Ectodermal cell (in vitro differentiated cells): Measurements from ENCODE around the gene ZNF45.
"Not testable (repeated sequence)": the region's sequence is repeated elsewhere in the genome, so short reads cannot be mapped to it uniquely, and the experiment has no call there.

Experiments used
- H3K27ac ChIP-seq: 2 replicates; pipeline ENCODE4 v1.7.0; 2013; ENCODE audit warnings: mild to moderate bottlenecking, low read depth, low read length; ENCODE audit not compliant: insufficient read depth, poor library complexity, severe bottlenecking
- H3K27me3 ChIP-seq: 2 replicates; pipeline ENCODE4 v1.7.0; 2013; ENCODE audit warnings: mild to moderate bottlenecking, low read length; ENCODE audit not compliant: insufficient read depth, control insufficient read depth, poor library complexity, severe bottlenecking
- H3K36me3 ChIP-seq: one replicate; pipeline ENCODE4 v1.7.0; 2013; ENCODE audit warnings: low read length; ENCODE audit not compliant: control insufficient read depth, insufficient read depth
- H3K4me1 ChIP-seq: one replicate; pipeline ENCODE4 v1.7.0; 2013; ENCODE audit warnings: low read length; ENCODE audit not compliant: control insufficient read depth, insufficient read depth
- H3K4me3 ChIP-seq: 2 replicates; pipeline ENCODE4 v1.7.0; 2013; ENCODE audit warnings: low read depth, low read length, control low read depth; ENCODE audit not compliant: insufficient read depth
- H3K9me3 ChIP-seq: 2 replicates; pipeline ENCODE4 v1.7.0; 2013; ENCODE audit warnings: mild to moderate bottlenecking, low read length, moderate library complexity; ENCODE audit not compliant: control insufficient read depth
- WGBS, 2 experiments: methylation state at CpG; one replicate each; pipeline ENCODE4 v1.1.7; 2013; ENCODE audit warnings: missing lambda C conversion rate in 2 of 2; 5-methylcytosine and 5-hydroxymethylcytosine counted together

Gene ZNF45

GRCh38 chr19:43883864-43884263, 51.2 kb downstream of the ZNF45 start, which contains the start of gene ZNF404:
ZNF404 (minus strand) TSS chr19:43883964.
- WGBS, 2 experiments, result 88 to 91% methylated on average over 2 of the region's 2 CpGs
- H3K27me3 ChIP-seq, result no peaks in the 10 kb centered on the region
- H3K36me3 ChIP-seq, result no peaks in the 10 kb centered on the region
- H3K4me1 ChIP-seq, result no peaks in the 10 kb centered on the region
- no peak within 1 kb of the TSS for H3K4me3 ChIP-seq
- H3K27ac ChIP-seq, result no peak within 1 kb of the TSS
- H3K9me3 ChIP-seq, result no peaks in the 10 kb centered on the region

DNA sequence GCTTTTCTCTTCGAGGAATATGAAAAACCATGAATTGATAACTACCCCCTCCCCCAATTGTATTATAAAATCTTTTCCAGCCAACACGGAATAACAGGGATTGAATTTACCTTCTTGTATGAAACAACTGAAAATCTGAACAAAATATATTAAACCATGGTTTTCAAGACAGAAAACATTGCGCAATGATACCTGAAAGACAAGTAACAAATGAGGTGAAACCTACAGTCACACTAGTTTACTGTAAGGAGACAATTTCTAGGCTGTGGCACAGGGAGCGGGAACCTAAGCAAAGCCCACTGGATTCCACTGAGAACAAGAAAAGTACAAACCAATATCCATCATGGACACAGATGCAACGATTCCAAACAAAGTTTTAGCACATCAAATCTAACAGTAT, 54.6 kb downstream of the ZNF45 start:
- Histone ChIP-seq H3K27me3 (no peaks in the 10 kb centered on the region), H3K4me1 (no peaks in the 10 kb centered on the region), H3K27ac (no peak overlapping the region), H3K9me3 (no peaks in the 10 kb centered on the region), H3K4me3 (no peak overlapping the region), H3K36me3 (no peaks in the 10 kb centered on the region)
- WGBS, 2 experiments, result 88 to 91% methylated on average over 5 of the region's 5 CpGs

DNA sequence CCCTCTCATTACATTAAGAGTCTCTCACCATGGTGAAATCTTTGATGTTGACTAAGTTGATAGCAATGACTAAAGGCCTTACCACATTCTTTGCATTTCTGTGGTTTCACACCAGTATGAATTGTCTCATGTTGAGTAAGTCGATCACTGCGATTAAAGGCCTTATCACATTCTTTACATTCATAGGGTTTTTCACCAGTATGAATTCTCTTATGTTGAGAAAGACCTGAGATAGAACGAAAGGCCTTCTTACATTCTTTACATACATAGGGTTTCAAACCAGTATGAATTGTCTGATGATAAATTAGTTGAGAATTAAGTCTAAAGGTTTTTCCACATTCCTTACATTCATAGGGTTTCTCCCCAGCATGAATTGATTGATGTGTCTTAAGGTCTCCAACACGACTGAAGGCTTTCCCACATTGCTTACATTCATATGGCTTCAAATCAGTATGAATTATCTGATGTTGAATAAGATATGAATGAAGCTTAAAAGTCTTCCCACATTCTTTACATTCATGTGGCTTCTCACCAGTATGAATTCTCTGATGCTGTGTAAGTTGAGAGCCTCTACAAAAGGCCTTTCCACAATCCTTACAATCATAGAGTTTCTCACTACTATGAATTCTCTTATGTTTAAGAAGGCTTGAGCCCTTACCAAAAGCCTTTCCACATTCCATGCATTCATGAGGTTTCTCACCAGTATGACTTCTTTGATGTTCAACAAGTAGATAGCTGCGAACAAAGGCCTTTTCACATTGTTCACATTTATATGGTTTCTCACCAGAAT, 62.3 kb downstream of the ZNF45 start:
- H3K27me3 ChIP-seq, result no peaks in the 10 kb centered on the region
- no peaks in the 10 kb centered on the region for H3K36me3 ChIP-seq
- 82 to 95% methylated on average over 2 to 4 of the region's 5 CpGs for WGBS, 2 experiments
- no peaks in the 10 kb centered on the region for H3K4me1 ChIP-seq
- peaks cover 15% of the 10 kb centered on the region for H3K9me3 ChIP-seq
- no peak overlapping the region for H3K4me3 ChIP-seq
- no peak overlapping the region for H3K27ac ChIP-seq

DNA sequence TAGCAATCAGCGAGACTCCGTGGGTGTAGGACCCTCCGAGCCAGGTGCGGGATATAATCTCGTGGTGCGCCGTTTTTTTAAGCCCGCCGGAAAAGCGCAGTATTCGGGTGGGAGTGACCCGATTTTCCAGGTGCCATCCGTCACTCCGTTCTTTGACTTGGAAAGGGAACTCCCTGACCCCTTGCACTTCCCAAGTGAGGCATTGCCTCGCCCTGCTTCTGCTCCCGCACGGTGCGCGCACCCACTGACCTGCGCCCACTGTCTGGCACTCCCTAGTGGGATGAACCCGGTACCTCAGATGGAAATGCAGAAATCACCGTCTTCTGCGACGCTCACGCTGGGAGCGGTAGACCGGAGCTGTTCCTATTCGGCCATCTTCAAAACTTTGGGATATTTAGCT, 68.2 kb downstream of the ZNF45 start:
- H3K9me3 ChIP-seq, H3K4me1 ChIP-seq, H3K36me3 ChIP-seq, H3K4me3 ChIP-seq, H3K27me3 ChIP-seq, H3K27ac ChIP-seq: not testable (repeated sequence)
- WGBS, 2 experiments, result 92% methylated on average over 28 of the region's 28 CpGs
